Neural cell (in vitro differentiated cells): ENCODE measurements around the gene ARHGAP29. TPM values are rescaled to one million over a fixed set of nuclear protein-coding genes. Genes with fewer than 3 reads are reported as not detected.

Experiments used
- H2AFZ ChIP-seq: fragments of 200-600, 300-800 bp; sonication (generic), shearing (Covaris generic); 2 replicates; pipeline ENCODE4 v1.6.0; 2014; ENCODE audit warnings: low read depth, mild to moderate bottlenecking, antibody characterized with exemption, low read length, moderate library complexity
- H3F3A ChIP-seq: fragments of 200-600 bp; shearing (Covaris generic); 2 replicates; pipeline ENCODE4 v1.6.1; 2016; ENCODE audit warnings: mild to moderate bottlenecking, moderate library complexity, mixed read lengths, antibody characterized with exemption, low read length; ENCODE audit not compliant: insufficient read depth, poor library complexity, severe bottlenecking
- H3K27ac ChIP-seq: fragments of 200-600, 300-800 bp; sonication (generic), shearing (Covaris generic); 2 replicates; pipeline ENCODE4 v1.5.1; 2014; ENCODE audit warnings: mild to moderate bottlenecking, low read length, moderate library complexity
- H3K27me3 ChIP-seq: fragments of 300-800, 200-600 bp; sonication (generic), shearing (Covaris generic); 2 replicates; pipeline ENCODE4 v1.6.0; 2014; ENCODE audit warnings: mild to moderate bottlenecking, low read depth, low read length, moderate library complexity; ENCODE audit not compliant: insufficient read depth
- H3K36me3 ChIP-seq: fragments of 300-800, 200-600 bp; sonication (generic), shearing (Covaris generic); 2 replicates; pipeline ENCODE4 v1.5.1; 2014; ENCODE audit warnings: mild to moderate bottlenecking, antibody characterized with exemption, low read length, moderate library complexity; ENCODE audit not compliant: insufficient read depth
- H3K4me2 ChIP-seq: fragments of 300-800, 200-600 bp; sonication (generic), shearing (Covaris generic); 2 replicates; pipeline ENCODE4 v1.6.0; 2014; ENCODE audit warnings: mild to moderate bottlenecking, low read length
- H3K4me3 ChIP-seq: fragments of 300-800, 200-600 bp; sonication (generic), shearing (Covaris generic); 2 replicates; pipeline ENCODE4 v1.5.1; 2014; ENCODE audit warnings: mild to moderate bottlenecking, low read length, moderate library complexity
- H3K79me2 ChIP-seq: fragments of 200-600 bp; shearing (Covaris generic); replicated peaks from 2 replicates; pipeline ENCODE4 v1.6.0; 2014; ENCODE audit warnings: mild to moderate bottlenecking, low read length, moderate library complexity; ENCODE audit not compliant: insufficient read depth
- H3K9ac ChIP-seq: fragments of 300-800, 200-600 bp; sonication (generic), shearing (Covaris generic); 2 replicates; pipeline ENCODE4 v1.6.1; 2016; ENCODE audit warnings: mild to moderate bottlenecking, low read length, mixed read lengths
- H3K9me2 ChIP-seq: fragments of 200-600 bp; shearing (Covaris generic); 2 replicates; pipeline ENCODE4 v1.6.1; 2016; ENCODE audit warnings: mild to moderate bottlenecking, low read length, mixed read lengths; ENCODE audit not compliant: insufficient read depth
- H3K9me3 ChIP-seq: fragments of 200-600, 300-800 bp; sonication (generic), shearing (Covaris generic); 2 replicates; pipeline ENCODE4 v1.6.1; 2016; ENCODE audit warnings: mild to moderate bottlenecking, mixed run types, low read length, moderate library complexity, mixed read lengths
- H4K20me1 ChIP-seq: fragments of 200-600 bp; shearing (Covaris generic); 2 replicates; pipeline ENCODE4 v1.6.1; 2016; ENCODE audit warnings: mild to moderate bottlenecking, mixed run types; ENCODE audit not compliant: insufficient read depth
- EP300 ChIP-seq: fragments of 450-650 bp; conservative IDR thresholded peaks from 2 replicates; pipeline ENCODE4 v1.6.1; 2014; ENCODE audit warnings: antibody characterized with exemption, mild to moderate bottlenecking, moderate library complexity; ENCODE audit not compliant: poor library complexity, severe bottlenecking
- EZH2 ChIP-seq: fragments of 200-600, 300-800 bp; shearing (Covaris generic), sonication (generic); IDR thresholded peaks from 2 replicates; pipeline ENCODE4 v1.6.1; 2014; ENCODE audit warnings: antibody characterized with exemption, low read length, borderline replicate concordance, mild to moderate bottlenecking; ENCODE audit not compliant: insufficient read depth, poor library complexity, severe bottlenecking
- MXI1 ChIP-seq: fragments of 450-650 bp; conservative IDR thresholded peaks from 2 replicates; pipeline ENCODE4 v1.6.1; 2014; ENCODE audit warnings: antibody characterized with exemption, mild to moderate bottlenecking; ENCODE audit not compliant: poor library complexity, severe bottlenecking
- POLR2AphosphoS5 ChIP-seq: IDR thresholded peaks from 2 replicates; pipeline ENCODE4 v1.6.1; 2012
- RAD21 ChIP-seq: fragments of 450-650 bp; conservative IDR thresholded peaks from 2 replicates; pipeline ENCODE4 v1.6.1; 2014; ENCODE audit warnings: antibody characterized with exemption, mild to moderate bottlenecking, moderate library complexity
- SMC3 ChIP-seq: fragments of 450-650 bp; conservative IDR thresholded peaks from 2 replicates; pipeline ENCODE4 v1.6.1; 2014; ENCODE audit warnings: antibody characterized with exemption, mild to moderate bottlenecking, moderate library complexity; ENCODE audit not compliant: poor library complexity
- TAF1 ChIP-seq: IDR thresholded peaks from 2 replicates; pipeline ENCODE4 v1.6.1; 2012; ENCODE audit warnings: low read depth
- polyA plus RNA-seq: library from polyadenylated mRNA; depleted of rRNA; stranded (reverse); fragments of >200 nt; gene quantifications from 2 replicates; pipeline ENCODE4 v1.2.3, GENCODE V29; 2014
- TF ChIP-seq, protein P1 (sequence below): IDR thresholded peaks from 2 replicates; pipeline ENCODE4 v1.6.1; 2012; ENCODE audit warnings: borderline replicate concordance
- TF ChIP-seq, protein P2 (sequence below): fragments of 450-650 bp; IDR thresholded peaks from 2 replicates; pipeline ENCODE4 v1.5.1; 2014; ENCODE audit warnings: antibody characterized with exemption, mild to moderate bottlenecking, moderate library complexity; ENCODE audit not compliant: poor library complexity, severe bottlenecking

The ARHGAP29 gene
- polyA plus RNA-seq, 1 donor from 2014 or later, result 1.2 TPM

DNA sequence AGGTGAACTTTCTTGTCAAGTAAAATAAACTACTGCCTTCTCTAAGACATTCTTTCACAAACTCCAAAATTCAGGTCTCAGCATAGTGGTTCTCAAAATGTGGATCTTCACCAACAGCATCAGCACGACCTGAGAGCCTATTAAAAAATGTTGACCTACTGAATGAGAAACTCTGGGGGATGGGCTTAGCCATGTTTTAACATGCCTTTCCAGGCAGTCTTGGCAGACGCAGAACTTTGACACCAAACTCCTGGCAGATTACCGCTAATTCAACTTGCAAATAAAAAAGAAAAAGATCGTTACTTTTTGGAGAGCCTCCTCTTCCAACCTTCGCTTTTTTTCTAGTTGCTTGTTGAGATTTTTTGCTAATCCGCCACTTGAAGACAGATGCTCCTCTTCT is 35.1 kb downstream of the ARHGAP29 start:
- H3K4me3 ChIP-seq, result no peak overlapping the region
- no peak overlapping the region for H3K9ac ChIP-seq
- H3K9me2 ChIP-seq, result no peaks in the 10 kb centered on the region
- H3F3A ChIP-seq, result no peaks in the 10 kb centered on the region
- H4K20me1 ChIP-seq, result no peaks in the 10 kb centered on the region
- TF ChIP-seq POLR2AphosphoS5 (no peak), SMC3 (no peak), RAD21 (no peak), EZH2 (no peak), MXI1 (no peak), TAF1 (no peak), EP300 (no peak)
- TF ChIP-seq, protein P1, sequence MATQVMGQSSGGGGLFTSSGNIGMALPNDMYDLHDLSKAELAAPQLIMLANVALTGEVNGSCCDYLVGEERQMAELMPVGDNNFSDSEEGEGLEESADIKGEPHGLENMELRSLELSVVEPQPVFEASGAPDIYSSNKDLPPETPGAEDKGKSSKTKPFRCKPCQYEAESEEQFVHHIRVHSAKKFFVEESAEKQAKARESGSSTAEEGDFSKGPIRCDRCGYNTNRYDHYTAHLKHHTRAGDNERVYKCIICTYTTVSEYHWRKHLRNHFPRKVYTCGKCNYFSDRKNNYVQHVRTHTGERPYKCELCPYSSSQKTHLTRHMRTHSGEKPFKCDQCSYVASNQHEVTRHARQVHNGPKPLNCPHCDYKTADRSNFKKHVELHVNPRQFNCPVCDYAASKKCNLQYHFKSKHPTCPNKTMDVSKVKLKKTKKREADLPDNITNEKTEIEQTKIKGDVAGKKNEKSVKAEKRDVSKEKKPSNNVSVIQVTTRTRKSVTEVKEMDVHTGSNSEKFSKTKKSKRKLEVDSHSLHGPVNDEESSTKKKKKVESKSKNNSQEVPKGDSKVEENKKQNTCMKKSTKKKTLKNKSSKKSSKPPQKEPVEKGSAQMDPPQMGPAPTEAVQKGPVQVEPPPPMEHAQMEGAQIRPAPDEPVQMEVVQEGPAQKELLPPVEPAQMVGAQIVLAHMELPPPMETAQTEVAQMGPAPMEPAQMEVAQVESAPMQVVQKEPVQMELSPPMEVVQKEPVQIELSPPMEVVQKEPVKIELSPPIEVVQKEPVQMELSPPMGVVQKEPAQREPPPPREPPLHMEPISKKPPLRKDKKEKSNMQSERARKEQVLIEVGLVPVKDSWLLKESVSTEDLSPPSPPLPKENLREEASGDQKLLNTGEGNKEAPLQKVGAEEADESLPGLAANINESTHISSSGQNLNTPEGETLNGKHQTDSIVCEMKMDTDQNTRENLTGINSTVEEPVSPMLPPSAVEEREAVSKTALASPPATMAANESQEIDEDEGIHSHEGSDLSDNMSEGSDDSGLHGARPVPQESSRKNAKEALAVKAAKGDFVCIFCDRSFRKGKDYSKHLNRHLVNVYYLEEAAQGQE, result no peak
- TF ChIP-seq, protein P2, sequence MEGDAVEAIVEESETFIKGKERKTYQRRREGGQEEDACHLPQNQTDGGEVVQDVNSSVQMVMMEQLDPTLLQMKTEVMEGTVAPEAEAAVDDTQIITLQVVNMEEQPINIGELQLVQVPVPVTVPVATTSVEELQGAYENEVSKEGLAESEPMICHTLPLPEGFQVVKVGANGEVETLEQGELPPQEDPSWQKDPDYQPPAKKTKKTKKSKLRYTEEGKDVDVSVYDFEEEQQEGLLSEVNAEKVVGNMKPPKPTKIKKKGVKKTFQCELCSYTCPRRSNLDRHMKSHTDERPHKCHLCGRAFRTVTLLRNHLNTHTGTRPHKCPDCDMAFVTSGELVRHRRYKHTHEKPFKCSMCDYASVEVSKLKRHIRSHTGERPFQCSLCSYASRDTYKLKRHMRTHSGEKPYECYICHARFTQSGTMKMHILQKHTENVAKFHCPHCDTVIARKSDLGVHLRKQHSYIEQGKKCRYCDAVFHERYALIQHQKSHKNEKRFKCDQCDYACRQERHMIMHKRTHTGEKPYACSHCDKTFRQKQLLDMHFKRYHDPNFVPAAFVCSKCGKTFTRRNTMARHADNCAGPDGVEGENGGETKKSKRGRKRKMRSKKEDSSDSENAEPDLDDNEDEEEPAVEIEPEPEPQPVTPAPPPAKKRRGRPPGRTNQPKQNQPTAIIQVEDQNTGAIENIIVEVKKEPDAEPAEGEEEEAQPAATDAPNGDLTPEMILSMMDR, result no peak
- H3K36me3 ChIP-seq, result no peaks in the 10 kb centered on the region
- no peak overlapping the region for H3K27ac ChIP-seq
- H2AFZ ChIP-seq, result no peak overlapping the region
- H3K79me2 ChIP-seq, result no peaks in the 10 kb centered on the region
- H3K9me3 ChIP-seq, result no peaks in the 10 kb centered on the region
- H3K4me2 ChIP-seq, result no peak overlapping the region
- no peaks in the 10 kb centered on the region for H3K27me3 ChIP-seq

DNA sequence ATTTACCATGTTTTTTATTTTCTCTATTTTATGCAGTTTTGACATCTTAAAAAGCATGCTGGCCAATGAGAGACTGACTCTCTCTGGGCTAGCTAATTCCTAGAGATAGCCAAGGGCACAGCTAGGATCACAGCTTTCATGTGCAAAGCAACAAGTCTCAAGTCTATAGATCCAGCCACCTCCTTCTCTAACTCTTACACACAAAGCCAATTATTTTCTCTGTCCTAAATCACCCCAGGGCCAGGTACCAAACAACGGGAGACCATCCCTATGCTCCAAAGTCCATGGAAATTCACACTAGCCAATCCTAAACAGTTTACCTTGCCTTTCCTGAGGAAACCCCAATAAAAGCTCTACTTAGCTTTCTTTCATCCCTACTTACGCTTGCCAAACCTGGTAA is 38.0 kb downstream of the ARHGAP29 start:
- TF ChIP-seq MXI1, result no peak
- no peak for TF ChIP-seq SMC3
- no peak for TF ChIP-seq EP300
- TF ChIP-seq, protein P1, result no peak
- TF ChIP-seq TAF1, result no peak
- H3K27ac ChIP-seq, result no peak overlapping the region
- no peak overlapping the region for H3K9ac ChIP-seq
- no peak overlapping the region for H3K4me3 ChIP-seq
- H3K27me3 ChIP-seq, result no peaks in the 10 kb centered on the region
- H4K20me1 ChIP-seq, result no peaks in the 10 kb centered on the region
- no peaks in the 10 kb centered on the region for H3K36me3 ChIP-seq
- H2AFZ ChIP-seq, result no peak overlapping the region
- H3K9me3 ChIP-seq, result no peaks in the 10 kb centered on the region
- no peaks in the 10 kb centered on the region for H3K79me2 ChIP-seq
- no peak overlapping the region for H3K4me2 ChIP-seq
- no peaks in the 10 kb centered on the region for H3F3A ChIP-seq
- H3K9me2 ChIP-seq, result no peaks in the 10 kb centered on the region
